Fibroblast of the aortic adventitia (primary cell): ENCODE data around the gene TMX2. TPM values are rescaled to one million over a fixed set of nuclear protein-coding genes. Genes with fewer than 3 reads are reported as not detected.
"Not testable (repeated sequence)": the region's sequence is repeated elsewhere in the genome, so short reads cannot be mapped to it uniquely, and the experiment has no call there.

Experiments
- DNase-seq: peaks from one replicate; pipeline ENCODE4 v3.0.0-alpha.2; 2010; ENCODE audit warnings: low read depth
- H3K4me3 ChIP-seq: 2 replicates; pipeline ENCODE4 v1.5.1; 2011; ENCODE audit warnings: low read depth, mild to moderate bottlenecking, control low read depth, low read length, moderate library complexity
- CTCF ChIP-seq: IDR thresholded peaks from 2 replicates; pipeline ENCODE4 v1.5.1; 2011; ENCODE audit warnings: mild to moderate bottlenecking, low read length, control low read depth, inconsistent platforms; ENCODE audit not compliant: insufficient read depth
- total RNA-seq: library from RNA; depleted of rRNA; stranded (reverse); fragments of >200 nt; gene quantifications from 2 replicates; pipeline ENCODE4 v1.2.3, GENCODE V29; 2012; ENCODE audit warnings: low replicate concordance

The TMX2 gene
- total RNA-seq, 1 donor, result 66.6 TPM

- DNase-seq, result no peak
- H3K4me3 ChIP-seq, result no peak overlapping the region
- no peak for TF ChIP-seq CTCF
Observed at GRCh38 chr11:57699813-57700212, 12.6 kb upstream of the TMX2 start.

GRCh38 chr11:57700425-57700824, 12.0 kb upstream of the TMX2 start:
- H3K4me3 ChIP-seq, result no peak overlapping the region
- TF ChIP-seq CTCF, result peak; percentile 18
- DNase-seq, result no peak

GRCh38 chr11:57703341-57703740, 9.1 kb upstream of the TMX2 start:
- no peak overlapping the region for H3K4me3 ChIP-seq
- no peak for TF ChIP-seq CTCF
- peak; percentile 25 for DNase-seq

- no peak for TF ChIP-seq CTCF
- no peak overlapping the region for H3K4me3 ChIP-seq
- DNase-seq, result no peak
Observed at GRCh38 chr11:57704932-57705331, 7.5 kb upstream of the TMX2 start.

GRCh38 chr11:57705432-57705831, 7.0 kb upstream of the TMX2 start:
- not testable (repeated sequence) for H3K4me3 ChIP-seq, DNase-seq

- no peak for TF ChIP-seq CTCF
- no peak overlapping the region for H3K4me3 ChIP-seq
- DNase-seq, result no peak
Observed at GRCh38 chr11:57709802-57710367, 2.5 kb upstream of the TMX2 start.

GRCh38 chr11:57711414-57712255, 758 bp upstream of the TMX2 start, which contains the start of gene MED19:
Gene MED19, minus strand, starts transcription at chr11:57712215. Its CDS starts 36 bp downstream, at chr11:57712179.
- no peak for TF ChIP-seq CTCF
- peak within 1 kb of the TSS; percentile 99 for H3K4me3 ChIP-seq
- peak; percentile 63 for DNase-seq
